Stimulated activated naive CD4-positive, alpha-beta T cell (primary cell): ENCODE measurements around the gene RYR3.

Source experiments
- DNase-seq, 6 experiments: peaks; one replicate each; lab custom pipeline; 2025; lab: John Stamatoyannopoulos, UW

The RYR3 gene

GRCh38 chr15:33451385-33451784 lies 140.6 kb downstream of the RYR3 start:
- DNase-seq: no peak

- no peak for DNase-seq
These were observed 143.0 kb downstream of the RYR3 start for GRCh38 chr15:33453761-33454160.

GRCh38 chr15:33454346-33454745 lies 143.6 kb downstream of the RYR3 start:
- no peak for DNase-seq

- DNase-seq: no peak
These were observed 144.2 kb downstream of the RYR3 start for GRCh38 chr15:33454996-33455395.

- DNase-seq: no peak
These were observed 147.7 kb downstream of the RYR3 start for GRCh38 chr15:33458421-33458820.

- DNase-seq: no peak
These were observed 149.5 kb downstream of the RYR3 start for GRCh38 chr15:33460166-33460805.

GRCh38 chr15:33461671-33462070 lies 150.9 kb downstream of the RYR3 start:
- no peak for DNase-seq

- no peak for DNase-seq
These were observed 156.5 kb downstream of the RYR3 start for GRCh38 chr15:33467146-33467815.

- DNase-seq: no peak
These were observed 157.0 kb downstream of the RYR3 start for GRCh38 chr15:33467816-33468163.

- no peak for DNase-seq
These were observed 158.0 kb downstream of the RYR3 start for GRCh38 chr15:33468740-33469139.

- no peak for DNase-seq
These were observed 162.2 kb downstream of the RYR3 start for GRCh38 chr15:33473005-33473404.

GRCh38 chr15:33473714-33474113 lies 162.9 kb downstream of the RYR3 start:
- no peak for DNase-seq

GRCh38 chr15:33476076-33476475 lies 165.3 kb downstream of the RYR3 start:
- DNase-seq: no peak

GRCh38 chr15:33476908-33477307 lies 166.1 kb downstream of the RYR3 start:
- DNase-seq: no peak

- no peak for DNase-seq
These were observed 178.6 kb downstream of the RYR3 start for GRCh38 chr15:33489335-33489734.

- DNase-seq: no peak
These were observed 179.9 kb downstream of the RYR3 start for GRCh38 chr15:33490703-33491102.

- no peak for DNase-seq
These were observed 181.8 kb downstream of the RYR3 start for GRCh38 chr15:33492434-33493052.

- DNase-seq: no peak
These were observed 183.5 kb downstream of the RYR3 start for GRCh38 chr15:33494306-33494705.

GRCh38 chr15:33500432-33501195 lies 189.8 kb downstream of the RYR3 start:
- DNase-seq: no peak

- no peak for DNase-seq
These were observed 192.9 kb downstream of the RYR3 start for GRCh38 chr15:33503681-33504080.

- DNase-seq: no peak
These were observed 196.1 kb downstream of the RYR3 start for GRCh38 chr15:33506781-33507296.

GRCh38 chr15:33508703-33509102 lies 197.9 kb downstream of the RYR3 start:
- DNase-seq: no peak

- no peak for DNase-seq
These were observed 204.4 kb downstream of the RYR3 start for GRCh38 chr15:33515121-33515520.
